ENCODE measurements around the gene MCF2L. TPM values are rescaled to one million over a fixed set of nuclear protein-coding genes. Genes with fewer than 3 reads are reported as not detected.

MCF2L gene
- total RNA-seq, 2 donors from 2014 or later, result 37.4 to 74.8 TPM

DNA sequence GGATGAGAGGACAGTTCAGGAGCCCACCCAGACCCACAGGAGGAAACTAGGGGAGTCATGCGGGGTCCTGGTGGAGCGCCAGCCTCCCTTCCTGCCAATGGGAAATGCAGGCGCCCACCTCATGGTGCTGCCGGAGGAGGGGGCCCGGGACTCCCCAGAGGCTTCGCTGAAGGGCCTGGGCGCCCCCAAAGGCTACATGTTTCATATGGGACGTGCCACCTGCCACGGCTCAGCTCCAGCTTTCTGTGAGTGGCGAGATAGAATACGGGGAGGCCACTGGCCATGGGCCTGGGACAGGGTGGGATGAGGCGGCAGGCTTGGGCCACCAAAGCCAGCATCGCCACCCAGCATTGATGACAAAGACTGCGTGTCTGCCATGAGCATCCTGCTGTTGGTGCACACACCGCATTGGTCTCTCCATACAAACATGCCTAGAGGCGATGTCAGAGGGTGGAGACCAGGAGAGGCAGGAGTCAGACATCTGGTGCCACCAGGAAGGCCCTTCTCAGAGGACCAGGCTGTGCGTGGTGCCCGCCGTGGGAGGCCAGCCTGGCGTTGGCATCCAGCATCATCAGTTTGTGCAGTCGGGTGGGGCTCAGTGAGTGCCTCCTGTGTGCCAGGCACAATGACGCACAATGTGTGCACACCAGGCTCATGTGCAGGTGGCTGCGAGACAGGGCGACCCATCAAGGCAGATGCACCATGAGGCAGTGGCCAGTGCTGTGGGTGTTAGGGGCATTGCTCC is 152.3 kb downstream of the MCF2L start:
- DNase-seq, result peak in 1 of 4 donors; percentile 1
- ATAC-seq, result no peak
- no peak overlapping the region for H3K4me3 ChIP-seq
- H3K27me3 ChIP-seq, result no peaks in the 10 kb centered on the region
- intact Hi-C loops (cut with DNase I), result no loop called here
- TF ChIP-seq, protein P1, sequence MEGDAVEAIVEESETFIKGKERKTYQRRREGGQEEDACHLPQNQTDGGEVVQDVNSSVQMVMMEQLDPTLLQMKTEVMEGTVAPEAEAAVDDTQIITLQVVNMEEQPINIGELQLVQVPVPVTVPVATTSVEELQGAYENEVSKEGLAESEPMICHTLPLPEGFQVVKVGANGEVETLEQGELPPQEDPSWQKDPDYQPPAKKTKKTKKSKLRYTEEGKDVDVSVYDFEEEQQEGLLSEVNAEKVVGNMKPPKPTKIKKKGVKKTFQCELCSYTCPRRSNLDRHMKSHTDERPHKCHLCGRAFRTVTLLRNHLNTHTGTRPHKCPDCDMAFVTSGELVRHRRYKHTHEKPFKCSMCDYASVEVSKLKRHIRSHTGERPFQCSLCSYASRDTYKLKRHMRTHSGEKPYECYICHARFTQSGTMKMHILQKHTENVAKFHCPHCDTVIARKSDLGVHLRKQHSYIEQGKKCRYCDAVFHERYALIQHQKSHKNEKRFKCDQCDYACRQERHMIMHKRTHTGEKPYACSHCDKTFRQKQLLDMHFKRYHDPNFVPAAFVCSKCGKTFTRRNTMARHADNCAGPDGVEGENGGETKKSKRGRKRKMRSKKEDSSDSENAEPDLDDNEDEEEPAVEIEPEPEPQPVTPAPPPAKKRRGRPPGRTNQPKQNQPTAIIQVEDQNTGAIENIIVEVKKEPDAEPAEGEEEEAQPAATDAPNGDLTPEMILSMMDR (IDR thresholded peaks at IDR 0.05), result no peak
- TF ChIP-seq POLR2A (IDR thresholded peaks at IDR 0.05), result no peak
- no peaks in the 10 kb centered on the region for H3K9me3 ChIP-seq
- H3K36me3 ChIP-seq (replicated peaks in 1 of 2; ENCODE audit: insufficient read depth in 1 of 2, low read depth in 2 of 2), result no peaks in the 10 kb centered on the region
- H3K4me1 ChIP-seq, result peaks cover 6% of the 10 kb centered on the region
- H3K27ac ChIP-seq, result no peak overlapping the region
- WGBS, 2 donors, result 86 to 92% methylated on average over 14 to 19 of the region's 24 CpGs

GRCh38 chr13:113121928-113122471 is 153.0 kb downstream of the MCF2L start:
- DNase-seq, result peak in 1 of 4 donors; percentile 2
- TF ChIP-seq, protein P1 (IDR thresholded peaks at IDR 0.05), result no peak
- TF ChIP-seq POLR2A (IDR thresholded peaks at IDR 0.05), result no peak
- Histone ChIP-seq H3K36me3 (replicated peaks in 1 of 2; ENCODE audit: insufficient read depth in 1 of 2, low read depth in 2 of 2) (no peaks in the 10 kb centered on the region), H3K27ac (no peak overlapping the region), H3K4me1 (peaks cover 6% of the 10 kb centered on the region), H3K9me3 (no peaks in the 10 kb centered on the region), H3K4me3 (no peak overlapping the region), H3K27me3 (no peaks in the 10 kb centered on the region)
- WGBS, 2 donors, result 47 to 59% methylated on average over 9 to 16 of the region's 16 CpGs
- intact Hi-C loops (cut with DNase I), result no loop called here
- ATAC-seq, result no peak

DNA sequence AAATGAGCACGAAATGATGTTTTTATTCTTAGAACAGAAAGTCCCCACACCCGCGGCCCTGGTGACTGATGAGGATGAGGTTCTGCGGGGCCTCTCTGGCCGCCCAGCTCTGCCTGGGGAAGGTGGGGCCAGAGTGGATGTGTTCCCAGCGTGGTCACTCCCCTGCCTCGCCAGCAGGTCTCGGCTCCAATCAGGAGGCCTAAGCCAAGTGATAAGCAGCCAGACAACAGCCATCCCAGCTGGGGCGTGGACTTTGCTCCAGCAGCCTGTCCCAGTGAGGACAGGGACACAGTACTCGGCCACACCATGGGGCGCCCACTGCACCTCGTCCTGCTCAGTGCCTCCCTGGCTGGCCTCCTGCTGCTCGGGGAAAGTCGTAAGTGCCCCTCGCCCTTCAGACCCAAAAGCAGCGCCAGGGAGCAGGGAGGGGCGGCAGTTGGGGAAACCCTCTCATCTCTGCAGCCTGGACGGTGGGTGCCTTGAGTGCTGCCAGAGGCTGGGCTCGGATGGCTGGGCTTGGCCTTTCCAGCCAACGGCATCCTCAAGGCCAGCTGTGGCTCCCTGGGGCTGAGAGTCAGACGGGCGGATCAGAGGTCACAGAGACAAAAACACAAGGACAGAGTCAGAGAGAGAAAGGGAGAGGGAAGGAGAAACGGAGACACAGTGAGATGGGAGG is 153.7 kb downstream of the MCF2L start, which contains the start of gene F10:
F10 (plus strand) TSS at position 250 of the 676 bp plus-strand sequence; CDS start at position 307, 57 bp downstream.
- 22 to 31% methylated on average over 12 to 22 of the region's 23 CpGs for WGBS, 2 donors
- no peak within 1 kb of the TSS for H3K4me3 ChIP-seq
- H3K27ac ChIP-seq, result peak within 1 kb of the TSS in 1 of 4 donors; percentile 9

DNA sequence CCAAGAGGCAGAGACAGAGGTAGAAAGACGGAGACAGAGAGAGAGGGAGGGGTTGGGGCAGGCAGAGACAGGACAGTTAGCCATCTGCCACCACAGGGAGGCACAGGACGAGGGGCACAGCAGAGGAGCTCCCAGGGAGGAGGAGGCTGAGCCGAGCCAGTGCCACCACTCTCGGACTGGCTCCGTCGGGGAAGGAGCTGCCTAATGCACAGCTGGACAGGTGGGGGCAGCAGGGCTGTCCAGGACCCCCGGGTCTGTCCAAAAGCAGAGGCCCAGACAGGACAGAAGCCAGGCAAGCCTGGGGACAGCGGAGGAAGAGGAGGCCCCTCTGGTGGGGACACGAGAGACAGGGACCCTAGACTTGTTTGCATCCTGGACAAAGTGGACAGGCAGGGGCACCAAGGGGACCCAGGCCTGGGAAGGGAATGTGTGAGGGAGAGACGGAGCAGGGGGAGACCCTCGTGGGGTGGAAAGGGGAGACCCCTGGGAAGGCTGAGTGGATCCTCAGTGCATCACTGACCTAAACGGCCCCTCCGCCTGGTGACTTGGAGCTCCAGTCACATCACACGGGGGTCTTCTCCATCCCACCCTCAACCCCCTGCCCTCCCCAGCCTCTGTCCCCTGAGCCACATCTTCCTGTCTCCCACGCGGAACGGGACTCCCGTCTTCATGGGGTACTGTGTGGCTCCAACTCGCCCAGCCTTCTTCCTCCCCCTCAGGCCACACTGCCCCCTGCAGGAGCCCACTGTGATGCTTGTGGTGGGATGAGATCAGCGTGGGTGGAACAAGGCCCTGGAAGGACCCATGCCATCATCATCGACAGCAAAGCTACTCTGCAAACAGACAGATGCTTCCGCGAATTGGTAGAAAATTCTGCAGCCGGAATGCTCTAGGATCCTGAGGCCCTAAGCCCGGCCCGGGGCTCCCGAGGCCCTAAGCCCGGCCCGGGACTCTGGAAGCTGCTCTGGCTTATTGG is 154.5 kb downstream of the MCF2L start:
- H3K27me3 ChIP-seq, result no peaks in the 10 kb centered on the region
- ATAC-seq, result no peak
- 84 to 87% methylated on average over 22 to 29 of the region's 29 CpGs for WGBS, 2 donors
- no peaks in the 10 kb centered on the region for H3K36me3 ChIP-seq (replicated peaks in 1 of 2; ENCODE audit: insufficient read depth in 1 of 2, low read depth in 2 of 2)
- H3K9me3 ChIP-seq, result no peaks in the 10 kb centered on the region
- no peak for TF ChIP-seq POLR2A (IDR thresholded peaks at IDR 0.05)
- intact Hi-C loops (cut with DNase I), result no loop called here
- DNase-seq, result peak in 1 of 4 donors; percentile 1
- H3K4me1 ChIP-seq, result peaks cover 6% of the 10 kb centered on the region
- no peak overlapping the region for H3K27ac ChIP-seq
- H3K4me3 ChIP-seq, result no peak overlapping the region

More for the DNA sequence above, 153.7 kb downstream of the MCF2L start, which contains the start of gene F10:
- peak in 1 of 3 donors; percentile 31 for TF ChIP-seq POLR2A (IDR thresholded peaks at IDR 0.05)
- TF ChIP-seq, protein P1 (IDR thresholded peaks at IDR 0.05), result peak in 2 of 7 experiments; percentile 13 to 32
- intact Hi-C loops (cut with DNase I), result no loop called here
- DNase-seq, result peak; percentile 51 to 75 (median 72)
- Histone ChIP-seq H3K4me1 (peaks cover 6% of the 10 kb centered on the region), H3K9me3 (no peaks in the 10 kb centered on the region), H3K27me3 (no peaks in the 10 kb centered on the region), H3K36me3 (replicated peaks in 1 of 2; ENCODE audit: insufficient read depth in 1 of 2, low read depth in 2 of 2) (no peaks in the 10 kb centered on the region)
- peak; percentile 85 for ATAC-seq

Data from body of pancreas (tissue), 4 donors.